BLaER1 treated with 17β-estradiol and CSF1 and Interleukin-3, amounts not matched to agents 10 nM and 100 nM (cell line): Measurements from ENCODE around the gene MED17.

Experiments
- H3K27ac ChIP-seq, 11 experiments: shearing (Covaris generic); formaldehyde crosslinking; 2 replicates each; pipeline ENCODE4 v1.8.1; 2022
- H3K27me3 ChIP-seq, 11 experiments: shearing (Covaris generic); formaldehyde crosslinking; 2 replicates each; pipeline ENCODE4 v1.8.1; 2022
- H3K36me3 ChIP-seq, 11 experiments: shearing (Covaris generic); formaldehyde crosslinking; 2 replicates each; pipeline ENCODE4 v1.8.1; 2022
- H3K4me1 ChIP-seq, 10 experiments: shearing (Covaris generic); formaldehyde crosslinking; 2 replicates each; pipeline ENCODE4 v1.8.1; 2022
- H3K4me2 ChIP-seq, 11 experiments: shearing (Covaris generic); formaldehyde crosslinking; 2 replicates each; pipeline ENCODE4 v1.8.1; 2022
- H3K4me3 ChIP-seq, 10 experiments: shearing (Covaris generic); formaldehyde crosslinking; 2 replicates each; pipeline ENCODE4 v1.8.1; 2022
- H3K9ac ChIP-seq, 11 experiments: shearing (Covaris generic); formaldehyde crosslinking; 2 replicates each; pipeline ENCODE4 v1.8.1; 2022
- H3K9me3 ChIP-seq, 11 experiments: shearing (Covaris generic); formaldehyde crosslinking; replicated peaks in 1 of 11; 2 replicates each; pipeline ENCODE4 v1.8.1; 2022
- H4K20me1 ChIP-seq, 11 experiments: shearing (Covaris generic); formaldehyde crosslinking; 2 replicates each; pipeline ENCODE4 v1.8.1; 2022
- Cebpa-rat ChIP-seq, 11 experiments: shearing (Covaris generic); IDR thresholded peaks; 2 replicates each; pipeline ENCODE4 v1.8.1; 2022

Gene MED17

DNA sequence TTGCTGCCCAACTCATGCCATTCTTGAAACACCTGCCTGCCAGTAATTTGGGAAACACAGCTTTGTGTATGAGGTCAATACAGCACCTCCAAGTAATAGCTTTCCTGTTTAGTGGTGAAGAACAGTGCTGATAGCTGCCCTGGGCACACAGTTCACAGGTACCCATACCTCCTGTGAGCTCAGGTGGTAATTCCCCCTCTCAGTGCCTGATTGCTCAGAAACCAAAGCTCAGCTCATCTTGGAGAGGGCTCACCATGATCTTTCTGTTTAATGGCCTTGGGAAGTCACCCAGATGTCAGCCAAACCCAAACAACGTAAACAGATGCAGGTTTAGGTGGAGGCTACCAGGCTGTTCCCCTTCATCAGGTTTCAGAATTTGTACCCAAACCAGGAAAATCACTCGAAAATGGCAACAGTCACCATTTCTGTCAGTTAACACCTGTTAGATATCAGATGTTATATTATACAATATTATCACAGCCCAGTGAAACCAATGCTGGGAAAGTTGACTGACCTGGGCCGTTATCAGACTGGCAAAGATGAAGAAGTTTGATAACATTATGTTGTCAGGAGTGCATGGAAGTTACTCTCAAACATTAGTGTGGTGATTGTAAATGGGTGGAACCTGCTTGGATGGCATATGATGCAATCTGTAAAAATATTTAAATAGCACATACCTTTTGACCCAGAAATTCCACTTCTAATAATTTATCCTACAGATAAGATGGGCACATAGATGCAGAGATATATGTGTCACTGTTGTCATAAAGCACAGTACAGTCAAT lies 47.5 kb downstream of the MED17 start:
- no peaks in the 10 kb centered on the region for H4K20me1 ChIP-seq

GRCh38 chr11:93832780-93833179 lies 48.7 kb downstream of the MED17 start:
- H3K4me1 ChIP-seq: no peaks in the 10 kb centered on the region
- no peaks in the 10 kb centered on the region for H3K27me3 ChIP-seq
- H3K4me2 ChIP-seq: no peak overlapping the region
- no peak overlapping the region for H3K27ac ChIP-seq
- H4K20me1 ChIP-seq: no peaks in the 10 kb centered on the region
- H3K4me3 ChIP-seq: no peak overlapping the region
- TF ChIP-seq Cebpa-rat (IDR thresholded peaks at IDR 0.05): no peak
- H3K36me3 ChIP-seq: no peaks in the 10 kb centered on the region
- H3K9ac ChIP-seq: no peak overlapping the region
- peaks cover 0 to 6% (median 0%) of the 10 kb centered on the region in 11 experiments; a peak in 3 of 22 replicates for H3K9me3 ChIP-seq

More for the DNA sequence above, 47.5 kb downstream of the MED17 start:
- H3K9me3 ChIP-seq: peaks cover 0 to 6% (median 0%) of the 10 kb centered on the region in 11 experiments; a peak in 3 of 22 replicates
- H3K27me3 ChIP-seq: no peaks in the 10 kb centered on the region
- H3K4me2 ChIP-seq: no peak overlapping the region
- TF ChIP-seq Cebpa-rat (IDR thresholded peaks at IDR 0.05): no peak
- no peaks in the 10 kb centered on the region for H3K36me3 ChIP-seq
- H3K4me1 ChIP-seq: no peaks in the 10 kb centered on the region
- no peak overlapping the region for H3K9ac ChIP-seq
- H3K27ac ChIP-seq: no peak overlapping the region
- H3K4me3 ChIP-seq: no peak overlapping the region

DNA sequence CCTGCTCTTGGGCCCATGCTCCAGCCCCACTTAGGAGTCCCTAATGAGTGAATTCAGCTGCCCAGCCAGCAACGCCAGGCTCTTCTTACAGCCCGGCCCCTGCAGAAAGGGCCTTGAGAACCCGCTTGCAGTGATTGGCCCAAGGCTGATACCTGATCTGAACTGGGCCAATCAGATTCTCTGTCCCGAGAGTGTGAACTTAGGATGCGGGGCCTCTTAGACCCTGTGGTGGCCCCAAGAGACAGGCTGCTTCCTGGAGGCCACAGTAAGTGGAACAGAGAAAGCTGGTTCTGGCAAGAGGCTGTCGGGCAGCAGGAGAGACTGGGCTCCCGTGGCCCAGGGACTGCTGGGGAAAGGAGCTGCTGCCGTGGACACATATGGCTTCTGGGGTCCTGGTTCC lies 54.9 kb downstream of the MED17 start:
- TF ChIP-seq Cebpa-rat (IDR thresholded peaks at IDR 0.05): no peak
- no peak overlapping the region for H3K27ac ChIP-seq
- H3K4me2 ChIP-seq: peak overlapping the region in 5 of 11 experiments; percentile 10 to 63 (median 52); a peak in 5 of 22 replicates
- no peaks in the 10 kb centered on the region for H3K27me3 ChIP-seq
- peaks cover 0 to 27% (median 21%) of the 10 kb centered on the region in 10 experiments; a peak in 14 of 20 replicates for H3K4me1 ChIP-seq
- H4K20me1 ChIP-seq: no peaks in the 10 kb centered on the region; a peak in 1 of 22 replicates
- H3K36me3 ChIP-seq: no peaks in the 10 kb centered on the region
- H3K4me3 ChIP-seq: no peak overlapping the region
- no peak overlapping the region for H3K9ac ChIP-seq
- peaks cover 0 to 3% (median 0%) of the 10 kb centered on the region in 11 experiments; a peak in 1 of 22 replicates for H3K9me3 ChIP-seq

DNA sequence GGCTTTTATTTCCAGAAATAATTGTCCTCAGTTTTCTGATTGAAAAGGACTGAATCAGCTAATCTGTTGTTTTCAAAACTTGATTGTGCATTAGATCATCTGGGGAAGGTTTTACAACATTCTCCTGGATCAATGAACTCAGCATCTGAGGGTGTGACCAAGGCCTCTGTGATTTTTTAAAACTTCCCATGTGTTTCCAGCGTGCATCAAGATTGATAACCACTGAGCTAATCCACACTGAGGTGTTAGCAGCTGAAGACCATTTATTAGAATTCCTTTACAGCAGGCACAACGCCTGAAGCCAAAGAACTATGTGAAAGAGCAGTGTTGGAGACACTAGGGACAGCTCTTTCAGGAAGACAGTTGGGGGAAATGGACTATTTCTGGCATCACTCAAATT lies 56.1 kb downstream of the MED17 start:
- H3K36me3 ChIP-seq: no peaks in the 10 kb centered on the region
- no peak overlapping the region for H3K4me3 ChIP-seq
- peaks cover 0 to 27% (median 21%) of the 10 kb centered on the region in 10 experiments; a peak in 14 of 20 replicates for H3K4me1 ChIP-seq
- peak overlapping the region in 8 of 11 experiments; percentile 18 to 63 (median 41); a peak in 12 of 22 replicates for H3K4me2 ChIP-seq
- no peak for TF ChIP-seq Cebpa-rat (IDR thresholded peaks at IDR 0.05)
- no peak overlapping the region for H3K9ac ChIP-seq
- H4K20me1 ChIP-seq: no peaks in the 10 kb centered on the region; a peak in 1 of 22 replicates
- peaks cover 0 to 3% (median 0%) of the 10 kb centered on the region in 11 experiments; a peak in 1 of 22 replicates for H3K9me3 ChIP-seq
- H3K27ac ChIP-seq: no peak overlapping the region
- no peaks in the 10 kb centered on the region for H3K27me3 ChIP-seq

DNA sequence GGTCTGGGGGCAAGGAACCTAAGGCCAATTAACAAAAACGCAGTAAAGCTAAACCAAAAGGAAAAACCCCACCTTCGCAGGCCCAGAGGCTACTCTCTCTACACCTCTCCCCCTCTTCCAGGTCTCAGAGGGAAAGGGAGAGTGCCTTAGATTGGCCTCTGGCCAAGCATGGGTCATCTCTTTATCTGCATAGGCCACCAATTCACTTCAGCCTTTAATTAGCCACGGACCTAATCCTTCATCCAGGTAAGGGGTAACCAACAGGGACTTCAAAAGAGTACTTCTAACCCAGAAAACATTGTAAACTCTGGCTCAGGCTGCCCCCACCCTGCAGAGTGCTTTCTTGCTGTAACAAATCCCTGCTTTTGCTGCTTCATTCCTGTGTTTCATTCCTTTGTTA lies 56.9 kb downstream of the MED17 start:
- H3K36me3 ChIP-seq: no peaks in the 10 kb centered on the region
- H3K4me3 ChIP-seq: no peak overlapping the region
- H3K9me3 ChIP-seq: peaks cover 0 to 3% (median 0%) of the 10 kb centered on the region in 11 experiments; a peak in 1 of 22 replicates
- H3K27ac ChIP-seq: no peak overlapping the region
- no peaks in the 10 kb centered on the region; a peak in 1 of 22 replicates for H4K20me1 ChIP-seq
- no peaks in the 10 kb centered on the region for H3K27me3 ChIP-seq
- no peak for TF ChIP-seq Cebpa-rat (IDR thresholded peaks at IDR 0.05)
- peaks cover 0 to 27% (median 21%) of the 10 kb centered on the region in 10 experiments; a peak in 14 of 20 replicates for H3K4me1 ChIP-seq
- H3K9ac ChIP-seq: no peak overlapping the region
- H3K4me2 ChIP-seq: peak overlapping the region in 7 of 11 experiments; percentile 18 to 63 (median 45); a peak in 8 of 22 replicates

DNA sequence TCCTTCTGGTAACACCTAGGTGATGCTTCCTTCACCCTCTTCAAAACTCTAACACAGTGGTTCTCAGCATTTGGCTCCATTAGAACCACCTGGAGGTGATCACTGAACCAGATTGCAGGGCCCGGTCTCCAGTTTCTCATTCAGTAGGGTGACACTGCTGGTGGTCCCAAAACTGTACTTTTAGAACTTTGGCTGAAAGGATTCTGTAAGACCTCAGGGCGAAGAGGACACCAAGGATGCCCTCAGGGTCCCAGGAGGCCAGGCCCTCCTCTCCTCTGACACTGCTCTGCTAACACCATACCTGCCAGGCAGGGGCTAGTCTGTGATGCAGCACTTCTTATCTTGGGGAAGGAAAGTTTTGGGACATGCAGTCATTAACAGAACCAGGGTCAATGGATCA lies 57.4 kb downstream of the MED17 start:
- Histone ChIP-seq H3K27ac (no peak overlapping the region), H3K27me3 (no peaks in the 10 kb centered on the region), H3K36me3 (no peaks in the 10 kb centered on the region), H3K4me1 (peaks cover 0 to 27% (median 21%) of the 10 kb centered on the region in 10 experiments; a peak in 14 of 20 replicates), H4K20me1 (no peaks in the 10 kb centered on the region; a peak in 1 of 22 replicates), H3K4me3 (no peak overlapping the region), H3K9ac (no peak overlapping the region), H3K4me2 (0 out of 22 replicates have a peak overlapping the region, but pooled peaks of 2 of the 11 experiments have one; percentile 61 to 63), H3K9me3 (peaks cover 0 to 3% (median 0%) of the 10 kb centered on the region in 11 experiments; a peak in 1 of 22 replicates)
- TF ChIP-seq Cebpa-rat (IDR thresholded peaks at IDR 0.05): no peak

GRCh38 chr11:93842034-93842433 lies 58.0 kb downstream of the MED17 start:
- Histone ChIP-seq H3K27ac (no peak overlapping the region), H3K4me3 (no peak overlapping the region), H3K27me3 (no peaks in the 10 kb centered on the region), H3K9me3 (peaks cover 0 to 3% (median 0%) of the 10 kb centered on the region in 11 experiments; a peak in 1 of 22 replicates), H3K36me3 (no peaks in the 10 kb centered on the region), H3K4me2 (no peak overlapping the region), H4K20me1 (no peaks in the 10 kb centered on the region; a peak in 1 of 22 replicates), H3K4me1 (peaks cover 0 to 27% (median 21%) of the 10 kb centered on the region in 10 experiments; a peak in 14 of 20 replicates), H3K9ac (no peak overlapping the region)
- no peak for TF ChIP-seq Cebpa-rat (IDR thresholded peaks at IDR 0.05)

- H3K36me3 ChIP-seq: no peaks in the 10 kb centered on the region
- no peak for TF ChIP-seq Cebpa-rat (IDR thresholded peaks at IDR 0.05)
- no peaks in the 10 kb centered on the region; a peak in 1 of 22 replicates for H4K20me1 ChIP-seq
- no peak overlapping the region for H3K27ac ChIP-seq
- no peak overlapping the region for H3K4me3 ChIP-seq
- H3K4me1 ChIP-seq: peaks cover 0 to 27% (median 21%) of the 10 kb centered on the region in 10 experiments; a peak in 14 of 20 replicates
- H3K4me2 ChIP-seq: no peak overlapping the region
- H3K27me3 ChIP-seq: no peaks in the 10 kb centered on the region
- peaks cover 0 to 3% (median 0%) of the 10 kb centered on the region in 11 experiments; a peak in 1 of 22 replicates for H3K9me3 ChIP-seq
- no peak overlapping the region for H3K9ac ChIP-seq
Measured at GRCh38 chr11:93842461-93842860, 58.4 kb downstream of the MED17 start.

DNA sequence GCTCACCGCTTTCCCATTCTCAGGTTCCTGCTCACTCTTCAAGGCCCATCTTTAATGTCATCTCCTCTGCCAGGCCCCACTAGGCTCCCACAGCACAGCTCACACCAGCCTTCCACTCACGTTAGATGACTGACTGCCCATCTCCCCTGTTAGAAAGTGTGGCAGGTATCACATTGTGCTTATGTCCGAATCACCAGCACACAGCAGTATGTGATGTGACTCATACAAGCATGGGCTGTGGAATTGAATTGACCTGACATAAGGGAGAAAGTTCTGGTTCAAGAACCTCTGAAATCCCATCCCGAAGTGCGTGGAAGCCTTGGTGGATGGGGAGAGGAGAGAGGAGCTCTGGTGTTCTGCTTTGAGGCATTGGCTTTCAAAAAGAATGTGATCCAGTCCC lies 59.8 kb downstream of the MED17 start:
- no peak for TF ChIP-seq Cebpa-rat (IDR thresholded peaks at IDR 0.05)
- no peak overlapping the region for H3K4me3 ChIP-seq
- H3K9me3 ChIP-seq: 0 out of 22 replicates have a peak, but pooled peaks cover 0 to 2% (median 0%) of the 10 kb centered on the region in 11 experiments
- no peak overlapping the region for H3K9ac ChIP-seq
- H3K4me2 ChIP-seq: no peak overlapping the region
- H3K4me1 ChIP-seq: peaks cover 0 to 23% (median 18%) of the 10 kb centered on the region in 10 experiments; a peak in 14 of 20 replicates
- H3K27ac ChIP-seq: no peak overlapping the region
- no peaks in the 10 kb centered on the region for H3K36me3 ChIP-seq
- no peaks in the 10 kb centered on the region; a peak in 1 of 22 replicates for H4K20me1 ChIP-seq
- no peaks in the 10 kb centered on the region for H3K27me3 ChIP-seq
